PC-9 (cell line): ENCODE data around the gene TTC17. TPM values are rescaled to one million over a fixed set of nuclear protein-coding genes. Genes with fewer than 3 reads are reported as not detected.
A peak's percentile ranks its signal among the peaks of the same experiment; 100 is the strongest.

ENCODE experiments used
- BruUV-seq: library from RNA; stranded (reverse); fragments of 400-500 nt; replicated peaks from 2 replicates; lab custom pipeline; 2021; lab: Mats Ljungman, UMichigan
- CTCF ChIA-PET: fragments of 300-600 bp; sonication (Branson Sonifier 250); formaldehyde crosslinking; loops from one replicate; lab custom pipeline; 2022; ENCODE audit warnings: antibody characterized with exemption; lab: Charles Lee
- POLR2A ChIA-PET: fragments of 300-600 bp; sonication (Branson Sonifier 250); formaldehyde crosslinking; loops from one replicate; lab custom pipeline; 2022; ENCODE audit warnings: antibody characterized with exemption; ENCODE audit not compliant: unreplicated experiment; lab: Charles Lee
- DNase-seq, 2 experiments: peaks; one replicate each; pipeline versions ENCODE4 v3.0.0 to v3.0.0-alpha.2; 2015 to 2022; ENCODE audit warnings: mixed read lengths in 1 of 2
- H2AFZ ChIP-seq: fragments of 200-600 bp; sonication (generic); 2 replicates; pipeline ENCODE4 v1.8.1; 2017; ENCODE audit warnings: antibody characterized with exemption
- H3F3A ChIP-seq: fragments of 200-600 bp; sonication (generic); 2 replicates; pipeline ENCODE4 v1.8.1; 2017; ENCODE audit warnings: antibody characterized with exemption, mild to moderate bottlenecking, low read depth; ENCODE audit not compliant: insufficient read depth
- H3K27ac ChIP-seq: fragments of 200-600 bp; sonication (generic); 2 replicates; pipeline ENCODE4 v1.6.1; 2016; ENCODE audit warnings: mixed run types
- H3K27me3 ChIP-seq: fragments of 200-600 bp; sonication (generic); 2 replicates; pipeline ENCODE4 v1.6.1; 2016; ENCODE audit warnings: low read depth, mixed run types; ENCODE audit not compliant: insufficient read depth
- H3K36me3 ChIP-seq: fragments of 200-600 bp; sonication (generic); 2 replicates; pipeline ENCODE4 v1.6.1; 2016; ENCODE audit warnings: low read depth, mixed run types
- H3K4me1 ChIP-seq: fragments of 200-600 bp; sonication (generic); replicated peaks from 2 replicates; pipeline ENCODE4 v1.6.1; 2016; ENCODE audit warnings: mixed run types; ENCODE audit not compliant: insufficient read depth
- H3K4me2 ChIP-seq: fragments of 200-600 bp; sonication (generic); 2 replicates; pipeline ENCODE4 v1.6.1; 2017; ENCODE audit warnings: mixed run types
- H3K4me3 ChIP-seq: fragments of 200-600 bp; sonication (generic); 2 replicates; pipeline ENCODE4 v1.6.1; 2016; ENCODE audit warnings: mixed run types
- H3K79me2 ChIP-seq: fragments of 200-600 bp; sonication (generic); 2 replicates; pipeline ENCODE4 v1.6.1; 2017; ENCODE audit warnings: low read depth, mixed run types
- H3K9me2 ChIP-seq: fragments of 200-600 bp; sonication (generic); 2 replicates; pipeline ENCODE4 v1.8.1; 2017; ENCODE audit warnings: mild to moderate bottlenecking; ENCODE audit not compliant: insufficient read depth
- H3K9me3 ChIP-seq: fragments of 200-600 bp; sonication (generic); 2 replicates; pipeline ENCODE4 v1.8.1; 2016; ENCODE audit warnings: low read depth; ENCODE audit not compliant: insufficient read depth
- H4K20me1 ChIP-seq: fragments of 200-600 bp; sonication (generic); 2 replicates; pipeline ENCODE4 v1.8.1; 2017; ENCODE audit not compliant: insufficient read depth
- CTCF ChIP-seq: fragments of 200-600 bp; sonication (generic); conservative IDR thresholded peaks from 2 replicates; pipeline ENCODE4 v1.6.1; 2017; ENCODE audit warnings: mixed run types, antibody characterized with exemption, mild to moderate bottlenecking, moderate library complexity
- EZH2 ChIP-seq: fragments of 200-600 bp; sonication (generic); IDR thresholded peaks from 2 replicates; pipeline ENCODE4 v1.8.0; 2017; ENCODE audit warnings: antibody characterized with exemption, low read depth
- intact Hi-C: fragments of 100-400 bp; cut with micrococcal nuclease; formaldehyde crosslinking; loops from one replicate; pipeline ENCODE4 v1.10.0; 2022; ENCODE audit not compliant: unreplicated experiment
- total RNA-seq: library from RNA; stranded (reverse); gene quantifications from 2 replicates; pipeline ENCODE4 v1.2.3, GENCODE V29; 2021

The TTC17 gene
- total RNA-seq, 1 experiment from 2014 or later = 81.0 TPM

DNA sequence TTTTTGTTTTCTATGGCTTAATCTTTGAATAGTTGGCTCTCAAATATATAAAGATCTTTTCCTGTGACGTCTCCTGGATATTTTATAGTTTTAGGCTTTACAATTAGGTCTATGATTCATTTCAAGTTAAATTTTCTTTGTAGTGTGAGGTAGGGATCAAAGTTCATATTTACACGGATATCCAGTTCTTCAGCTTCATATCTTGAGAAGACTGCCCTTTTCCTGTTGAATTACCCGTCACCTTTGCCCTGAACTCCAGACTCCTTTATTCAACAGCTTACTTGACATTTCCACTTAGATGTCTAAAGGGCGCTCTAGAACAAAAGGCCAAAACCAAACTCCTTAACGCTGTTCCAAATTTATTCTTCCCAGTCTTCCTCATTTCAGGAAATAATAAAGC lies 51.7 kb downstream of the TTC17 start:
- ChIA-PET CTCF (no interaction called here), POLR2A (no interaction called here)
- Histone ChIP-seq H3K4me1 (no peaks in the 10 kb centered on the region), H3K4me2 (no peak overlapping the region), H3K9me2 (no peaks in the 10 kb centered on the region), H3K4me3 (no peak overlapping the region), H3K79me2 (no peaks in the 10 kb centered on the region), H3F3A (no peaks in the 10 kb centered on the region), H3K36me3 (peaks cover 13% of the 10 kb centered on the region), H3K27me3 (no peaks in the 10 kb centered on the region), H3K9me3 (no peaks in the 10 kb centered on the region), H4K20me1 (no peaks in the 10 kb centered on the region), H3K27ac (no peak overlapping the region), H2AFZ (no peak overlapping the region)
- intact Hi-C loops = loop anchor here (10.0 kb wide), 1 partner anchor 444 kb away; no protein-coding TSS in a partner anchor
- DNase-seq = no peak
- TF ChIP-seq EZH2 (no peak), CTCF (no peak)
- BruUV-seq = no TSS peak

GRCh38 chr11:43418197-43418596 lies 59.5 kb downstream of the TTC17 start:
- H4K20me1 ChIP-seq = peaks cover 10% of the 10 kb centered on the region; the same call in 1 of the 2 replicates
- no peak for DNase-seq
- no peak overlapping the region for H2AFZ ChIP-seq
- H3K79me2 ChIP-seq = no peaks in the 10 kb centered on the region
- POLR2A ChIA-PET = no interaction called here
- H3K36me3 ChIP-seq = 0 out of 2 replicates have a peak, but pooled peaks cover 15% of the 10 kb centered on the region
- H3K9me2 ChIP-seq = no peaks in the 10 kb centered on the region
- peaks cover 10% of the 10 kb centered on the region; the same call in 1 of the 2 replicates for H3F3A ChIP-seq
- H3K4me3 ChIP-seq = no peak overlapping the region
- no peaks in the 10 kb centered on the region for H3K9me3 ChIP-seq
- TF ChIP-seq EZH2 = no peak
- no peak for TF ChIP-seq CTCF
- no peaks in the 10 kb centered on the region for H3K4me1 ChIP-seq
- H3K27ac ChIP-seq = no peak overlapping the region
- H3K4me2 ChIP-seq = no peak overlapping the region
- CTCF ChIA-PET = no interaction called here
- H3K27me3 ChIP-seq = no peaks in the 10 kb centered on the region
- intact Hi-C loops = loop anchor here (5.0 to 10.0 kb wide), 2 partner anchors 437 to 646 kb away; no protein-coding TSS in a partner anchor
- no TSS peak for BruUV-seq

DNA sequence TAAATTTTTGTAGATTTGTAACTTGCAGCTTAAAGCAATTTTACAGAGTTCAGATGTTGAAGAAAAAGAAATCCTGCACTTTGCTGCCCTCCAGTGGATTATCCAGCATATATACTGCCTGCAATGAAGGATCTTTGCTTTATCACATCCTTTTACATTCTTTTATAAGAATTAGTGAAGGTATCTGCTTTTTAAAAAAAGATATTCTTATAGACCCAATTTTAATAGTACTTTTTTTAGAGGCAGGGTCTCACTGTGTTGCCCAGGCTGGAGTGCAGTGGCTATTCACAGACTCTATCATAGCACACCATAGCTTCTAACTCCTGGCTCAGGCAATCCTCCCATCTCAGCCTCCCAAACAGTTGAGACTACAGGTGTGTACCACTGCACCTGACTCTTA lies 60.7 kb downstream of the TTC17 start:
- Histone ChIP-seq H2AFZ (no peak overlapping the region), H3K36me3 (0 out of 2 replicates have a peak, but pooled peaks cover 15% of the 10 kb centered on the region), H3K4me3 (no peak overlapping the region), H4K20me1 (peaks cover 10% of the 10 kb centered on the region; the same call in 1 of the 2 replicates), H3K4me2 (no peak overlapping the region), H3K79me2 (no peaks in the 10 kb centered on the region), H3F3A (peaks cover 10% of the 10 kb centered on the region; the same call in 1 of the 2 replicates), H3K27ac (no peak overlapping the region), H3K9me2 (no peaks in the 10 kb centered on the region), H3K4me1 (no peaks in the 10 kb centered on the region), H3K9me3 (no peaks in the 10 kb centered on the region), H3K27me3 (no peaks in the 10 kb centered on the region)
- no peak for DNase-seq
- TF ChIP-seq EZH2 (no peak), CTCF (peak; percentile 83)
- BruUV-seq = no TSS peak
- ChIA-PET POLR2A (interaction anchor here (0.6 kb wide), 1 partner anchor 94 kb away, joined by 7 read pairs; no protein-coding TSS in a partner anchor), CTCF (interaction anchor here (0.6 to 0.7 kb wide), 3 partner anchors 58 to 108 kb away, joined by 3 read pairs; partner anchors contain the start of gene API5)
- intact Hi-C loops = loop anchor here (5.0 to 10.0 kb wide), 2 partner anchors 435 to 647 kb away; no protein-coding TSS in a partner anchor
